Inferior parietal cortex (tissue), 1 donor: ENCODE results near the gene SERINC3.
"Not testable (repeated sequence)": the region's sequence is repeated elsewhere in the genome, so short reads cannot be mapped to it uniquely, and the experiment has no call there.

ENCODE experiments used
- DNase-seq: peaks from one replicate; pipeline ENCODE4 v3.0.0-alpha.2; 2016; ENCODE audit errors: extremely low spot score

SERINC3 gene

DNA sequence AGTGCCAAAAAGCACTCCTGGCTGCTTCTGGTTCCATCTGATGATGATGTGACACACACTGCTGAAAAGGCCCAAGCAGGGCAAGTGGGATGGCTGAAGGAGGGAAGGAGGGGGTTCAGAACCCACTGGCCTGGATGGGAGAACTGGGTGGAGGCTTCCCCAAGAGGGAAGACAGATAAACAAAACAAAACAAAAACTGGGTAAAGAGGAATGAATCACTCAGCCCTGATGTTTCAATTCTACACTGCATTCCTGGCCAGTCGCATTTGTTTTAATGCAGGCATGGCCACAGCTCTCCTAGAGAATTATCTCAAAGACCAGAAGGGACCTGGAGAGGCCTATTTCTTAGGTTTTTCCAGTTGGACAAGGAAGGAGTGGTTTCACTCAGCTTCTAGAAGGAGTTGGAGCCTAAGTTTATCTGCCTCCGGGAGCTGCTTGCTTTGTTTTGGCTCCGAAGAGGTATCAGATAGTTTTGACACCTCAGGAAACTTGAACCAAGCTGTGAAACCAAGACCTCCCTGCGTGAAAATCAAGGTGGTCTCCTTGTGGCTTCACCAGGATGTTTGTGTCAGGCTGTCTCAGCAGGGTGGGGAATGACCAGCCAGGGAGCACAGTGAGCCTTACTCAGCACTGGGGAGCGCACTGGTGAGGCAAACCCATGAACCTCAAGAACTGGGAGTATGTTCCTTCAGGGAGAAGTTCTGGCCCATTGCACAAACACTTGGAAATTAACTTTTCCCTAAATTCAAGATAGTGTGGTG, 30.1 kb downstream of the SERINC3 start:
- DNase-seq: no peak

DNA sequence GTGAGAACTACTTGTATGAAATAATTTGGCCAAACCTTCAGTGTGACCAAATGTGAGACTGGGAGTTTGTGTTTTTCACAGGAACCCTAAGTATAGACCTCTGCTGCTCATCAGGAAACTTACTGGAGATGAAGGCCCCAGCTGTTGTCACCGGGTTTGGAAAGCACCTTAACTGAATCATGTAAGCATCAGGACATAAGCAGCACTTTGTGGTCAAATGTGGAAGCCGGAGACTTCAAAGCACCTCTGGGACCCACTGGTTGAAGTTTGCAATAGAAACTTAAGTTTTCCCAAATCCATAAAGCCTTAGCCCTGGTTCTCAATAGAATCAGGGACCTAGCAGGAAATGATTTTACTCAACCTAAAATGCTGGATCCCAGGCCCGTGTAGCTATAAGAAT, 31.9 kb downstream of the SERINC3 start:
- no peak for DNase-seq

DNA sequence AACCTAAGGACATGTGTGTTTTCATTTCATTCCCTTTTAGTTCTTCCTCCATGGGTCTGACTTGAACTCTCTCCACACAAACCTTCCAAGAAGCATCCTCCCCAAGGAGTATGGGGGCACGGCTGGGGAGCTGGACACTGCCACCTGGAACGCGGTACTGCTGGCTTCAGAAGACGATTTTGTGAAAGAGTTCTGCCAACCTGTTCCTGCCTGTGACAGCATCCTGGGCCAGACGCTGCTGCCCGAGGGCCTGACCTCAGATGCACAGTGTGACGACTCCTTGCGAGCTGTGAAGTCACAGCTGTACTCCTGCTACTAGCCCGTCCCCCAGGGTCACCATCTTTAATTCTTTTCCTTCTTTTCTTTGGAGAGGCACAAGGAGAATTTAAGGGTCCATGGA, 32.6 kb downstream of the SERINC3 start:
- no peak for DNase-seq

DNA sequence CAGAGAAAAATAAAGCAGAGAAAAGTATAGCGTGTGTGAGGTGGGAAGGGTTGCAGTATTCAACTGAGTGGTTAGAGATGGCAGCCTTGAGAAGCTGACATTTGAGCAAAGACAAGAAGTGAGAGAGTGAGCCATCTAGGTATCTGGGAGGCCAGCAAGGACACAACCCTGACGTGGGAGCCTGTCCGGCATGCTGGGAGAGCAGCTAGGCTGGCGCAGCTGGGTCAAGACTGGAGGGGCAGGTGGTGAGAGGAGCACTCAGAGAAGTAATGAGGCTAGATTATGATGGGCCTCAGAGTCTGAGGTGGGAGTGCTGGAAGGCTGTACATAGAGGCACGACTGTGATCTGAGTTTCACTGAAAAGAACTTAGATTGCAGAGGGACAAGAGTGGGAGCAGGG, 33.3 kb downstream of the SERINC3 start:
- no peak for DNase-seq

DNA sequence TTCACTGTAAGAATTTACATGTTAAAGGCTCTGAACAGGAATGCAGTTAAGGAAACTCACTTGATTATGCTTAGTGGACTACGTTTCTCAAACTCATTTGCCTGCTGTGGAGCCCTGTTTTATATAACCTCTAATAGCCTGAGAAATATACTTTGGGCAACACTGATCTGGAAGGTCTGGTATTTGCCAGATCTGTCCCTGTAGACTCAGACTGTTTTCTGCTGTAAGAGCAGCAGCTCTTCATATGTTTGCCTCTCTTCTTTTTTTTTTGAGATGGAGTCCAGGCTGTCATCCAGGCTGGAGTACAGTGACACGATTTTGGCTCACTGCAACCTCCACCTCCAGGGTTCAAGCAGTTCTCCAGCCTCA, 36.1 kb downstream of the SERINC3 start:
- no peak for DNase-seq

DNA sequence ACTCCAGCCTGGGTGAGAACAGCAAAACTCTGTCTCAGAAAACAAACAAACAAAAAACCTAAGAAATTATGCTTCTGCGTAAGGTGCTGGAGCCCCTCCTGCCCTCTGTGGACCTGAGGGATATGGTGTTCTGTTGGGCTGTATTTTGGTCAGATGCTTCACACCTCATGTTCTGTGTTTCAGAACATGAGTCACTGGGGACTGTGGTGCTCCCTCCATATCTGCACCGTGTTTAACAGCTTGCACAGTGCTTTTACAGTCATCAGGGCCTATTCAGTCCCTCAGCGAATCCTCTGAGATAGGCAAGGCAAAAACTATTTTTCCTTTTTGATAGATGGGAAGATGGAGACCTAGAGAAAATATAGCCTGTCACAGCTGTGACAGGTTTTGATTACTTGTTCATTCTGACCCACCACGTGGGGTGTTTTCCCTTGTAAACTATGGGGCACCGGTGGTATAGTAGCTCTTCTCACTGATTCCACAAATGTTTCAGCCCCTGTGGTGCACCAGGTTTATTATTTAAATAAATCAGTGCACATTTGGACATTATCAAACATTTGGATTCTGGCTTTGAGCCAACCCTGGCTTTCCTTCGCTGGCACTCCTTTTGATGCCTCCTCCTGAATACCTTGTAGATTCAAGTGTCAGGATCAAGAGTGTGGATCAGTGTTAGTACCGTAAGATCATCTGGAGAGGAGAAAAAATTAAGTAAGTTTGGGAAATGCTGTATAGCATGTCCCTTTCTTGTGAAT, 36.6 kb downstream of the SERINC3 start:
- DNase-seq: no peak

DNA sequence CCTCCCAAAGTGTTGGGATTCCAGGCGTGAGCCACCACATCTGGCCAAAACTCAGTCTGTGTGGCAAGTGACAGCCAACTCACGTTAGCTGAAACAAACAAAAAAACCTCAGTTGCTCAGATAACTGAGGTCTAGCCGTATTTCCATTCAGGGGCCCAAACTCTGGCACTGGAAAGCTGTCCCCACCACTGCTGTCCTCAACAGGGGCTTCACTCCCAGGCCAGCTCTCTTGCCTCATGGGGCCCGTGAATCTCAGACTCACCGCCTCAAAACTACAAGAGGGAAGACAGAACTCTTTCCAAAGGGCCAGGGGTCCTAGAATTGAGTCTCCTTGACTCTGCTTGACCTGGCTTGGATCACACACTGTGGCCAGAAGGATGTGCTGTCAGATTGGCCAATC, 38.8 kb downstream of the SERINC3 start:
- DNase-seq: no peak

DNA sequence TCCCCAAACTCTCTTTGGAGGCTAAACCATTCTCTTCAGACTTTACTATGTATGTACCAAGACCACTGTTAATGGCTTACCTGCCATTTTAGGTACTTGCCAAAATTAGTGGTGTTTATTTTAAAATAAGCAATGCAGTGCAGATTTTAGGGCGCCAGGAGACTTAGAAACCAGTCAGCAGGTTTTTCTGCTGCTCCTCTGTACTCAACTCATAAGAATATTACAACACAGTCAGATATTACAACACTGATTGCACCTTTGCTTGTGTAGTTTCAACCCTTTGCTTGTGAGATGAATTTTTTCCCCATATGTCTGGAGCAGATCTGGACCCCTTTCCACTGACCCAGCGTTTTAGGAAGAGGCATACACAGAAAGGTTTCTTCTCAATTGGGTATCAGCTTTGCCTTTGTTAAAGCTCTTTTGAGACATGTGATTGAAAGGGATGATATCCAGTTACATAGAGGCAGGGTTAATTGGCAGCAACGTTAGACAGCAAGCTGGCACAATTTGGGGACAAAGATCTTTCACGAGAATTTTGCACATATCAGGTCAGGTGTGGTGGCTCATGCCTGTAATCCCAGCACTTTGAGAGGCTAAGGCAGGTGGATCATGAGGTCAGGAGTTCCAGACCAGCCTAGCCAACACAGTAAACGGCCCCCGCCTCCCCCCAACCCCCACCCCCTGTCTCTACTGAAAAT, 40.0 kb downstream of the SERINC3 start:
- no peak for DNase-seq

DNA sequence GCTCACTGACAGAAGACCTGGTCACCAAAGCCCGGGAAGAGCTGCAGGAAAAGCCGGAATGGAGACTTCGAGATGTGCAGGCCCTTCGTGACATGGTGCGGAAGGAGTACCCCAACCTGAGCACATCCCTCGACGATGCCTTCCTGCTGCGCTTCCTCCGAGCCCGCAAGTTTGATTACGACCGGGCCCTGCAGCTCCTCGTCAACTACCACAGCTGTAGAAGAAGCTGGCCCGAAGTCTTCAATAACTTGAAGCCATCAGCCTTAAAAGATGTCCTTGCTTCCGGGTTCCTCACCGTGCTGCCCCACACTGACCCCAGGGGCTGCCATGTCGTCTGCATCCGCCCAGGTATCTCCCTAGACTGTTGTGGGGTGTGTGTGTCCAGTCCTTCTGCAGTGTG, 41.8 kb downstream of the SERINC3 start:
- no peak for DNase-seq

DNA sequence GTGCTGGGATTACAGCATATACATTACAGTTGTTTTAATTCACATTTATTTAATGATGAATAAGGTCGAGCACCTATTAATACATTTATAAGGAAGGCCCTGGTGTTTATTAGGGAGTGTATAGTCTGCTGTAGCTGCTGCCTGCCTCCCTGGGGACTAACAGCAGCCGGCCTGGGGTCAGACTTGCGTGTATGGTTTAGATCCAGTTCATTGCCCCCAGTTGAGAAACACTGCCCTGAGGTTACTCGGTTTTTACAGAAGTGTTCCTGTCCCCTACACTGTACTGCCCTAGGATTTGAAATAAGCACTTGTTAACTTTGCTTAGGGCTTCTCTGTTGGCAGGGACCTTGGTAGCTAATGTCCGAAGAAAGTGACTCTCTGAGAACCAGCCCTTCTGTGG, 42.2 kb downstream of the SERINC3 start:
- no peak for DNase-seq

DNA sequence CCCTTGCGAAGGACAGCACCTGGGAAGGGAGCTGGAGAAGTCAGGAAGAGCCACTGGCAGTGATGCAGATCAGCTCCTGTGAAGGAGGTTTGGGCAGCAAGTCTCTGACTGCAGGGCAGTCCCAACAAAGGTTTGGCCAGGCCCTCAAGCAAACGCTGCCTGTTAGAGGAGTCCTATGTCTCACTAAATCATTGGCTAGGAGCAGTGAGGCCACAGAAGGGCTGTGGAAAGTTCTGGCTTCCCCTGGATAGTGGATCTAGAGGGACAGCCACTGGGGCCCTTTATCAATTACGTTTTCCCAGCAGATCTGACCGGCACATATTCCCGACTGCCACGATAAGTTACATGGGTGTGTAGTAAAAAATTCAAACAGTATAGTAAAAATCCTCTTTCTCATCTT, 43.7 kb downstream of the SERINC3 start:
- DNase-seq: no peak

DNA sequence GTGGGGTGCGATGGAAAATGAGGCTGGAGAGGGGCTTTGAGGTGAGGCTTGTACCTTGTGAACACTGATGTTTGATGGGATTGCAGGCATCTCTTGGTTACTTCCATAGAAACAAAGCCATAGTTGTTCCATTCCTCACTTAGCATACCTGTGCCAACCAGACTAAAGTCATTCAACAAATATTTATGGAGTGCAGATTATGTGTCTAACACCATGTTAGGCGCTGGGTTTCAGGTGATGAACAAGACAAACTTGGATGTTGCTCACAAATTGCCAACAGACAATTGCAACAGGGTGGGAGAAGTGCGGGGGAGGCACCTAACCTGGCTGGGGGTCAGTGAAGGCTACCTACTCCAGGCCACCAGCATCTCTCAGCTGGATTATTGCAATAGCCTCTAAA, 44.7 kb downstream of the SERINC3 start:
- no peak for DNase-seq

DNA sequence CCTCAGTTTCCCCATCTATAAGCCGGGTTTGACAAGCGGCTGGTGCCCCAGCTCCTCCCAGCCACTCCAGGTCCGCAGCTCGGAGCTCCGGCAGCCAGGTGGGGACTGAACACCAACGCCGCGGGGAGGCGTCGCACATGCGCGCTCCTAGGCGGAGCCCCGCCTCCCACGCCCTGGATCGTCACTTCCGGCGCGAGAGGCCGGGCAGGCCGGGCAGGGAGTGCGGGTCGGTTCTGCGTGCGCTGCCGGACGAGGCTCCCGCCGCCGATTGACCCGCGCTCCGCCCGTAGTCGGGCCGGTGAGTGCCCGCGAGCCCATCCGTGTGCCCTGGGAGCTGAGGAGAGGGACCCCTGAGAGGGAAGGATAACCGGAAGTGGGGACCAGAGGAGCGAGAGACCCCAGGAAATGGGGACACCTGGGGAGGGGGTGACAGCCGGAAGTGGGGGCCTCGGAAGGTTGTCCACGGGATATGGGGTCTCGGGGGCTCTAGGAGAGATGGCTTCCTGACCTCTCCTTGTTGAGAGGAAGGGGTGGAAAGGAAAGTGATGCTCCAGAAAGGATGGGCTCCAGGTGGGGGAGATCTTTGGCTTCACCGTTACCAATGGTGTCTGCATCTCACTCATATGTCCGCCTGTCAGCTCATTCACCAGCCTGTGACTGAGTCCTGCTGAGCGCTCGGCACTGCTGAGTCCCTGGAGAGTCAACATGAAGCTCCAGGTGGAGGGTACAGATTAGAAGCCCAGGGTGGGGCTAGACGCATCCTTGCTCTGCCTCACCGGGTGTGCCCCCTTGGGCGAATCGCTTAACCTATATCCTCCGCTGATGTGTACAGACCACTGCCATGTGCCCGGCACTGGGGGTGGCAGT, 45.9 kb downstream of the SERINC3 start, which contains the start of gene TTPAL:
Gene TTPAL (plus strand): TSS at position 181 of the 867 bp plus-strand sequence. CDS start 4,126 bp downstream, outside the sequence.
- peak; percentile 90 for DNase-seq

DNA sequence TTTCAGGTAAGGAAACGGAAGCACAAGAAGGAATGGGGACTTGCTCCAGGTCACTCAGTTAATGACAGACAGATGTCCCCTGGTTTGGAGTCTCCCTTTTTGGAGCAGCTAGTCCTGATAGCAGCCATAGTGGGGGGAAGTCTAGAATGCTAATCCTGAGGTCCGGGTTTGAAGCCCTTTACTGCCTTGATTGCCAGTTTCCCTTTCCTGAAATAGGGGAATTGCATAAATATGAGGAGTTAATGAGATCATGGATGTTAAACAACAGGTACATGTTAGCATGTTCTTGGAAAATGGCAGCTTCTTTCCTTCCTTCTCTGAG, 46.5 kb downstream of the SERINC3 start:
- no peak for DNase-seq

DNA sequence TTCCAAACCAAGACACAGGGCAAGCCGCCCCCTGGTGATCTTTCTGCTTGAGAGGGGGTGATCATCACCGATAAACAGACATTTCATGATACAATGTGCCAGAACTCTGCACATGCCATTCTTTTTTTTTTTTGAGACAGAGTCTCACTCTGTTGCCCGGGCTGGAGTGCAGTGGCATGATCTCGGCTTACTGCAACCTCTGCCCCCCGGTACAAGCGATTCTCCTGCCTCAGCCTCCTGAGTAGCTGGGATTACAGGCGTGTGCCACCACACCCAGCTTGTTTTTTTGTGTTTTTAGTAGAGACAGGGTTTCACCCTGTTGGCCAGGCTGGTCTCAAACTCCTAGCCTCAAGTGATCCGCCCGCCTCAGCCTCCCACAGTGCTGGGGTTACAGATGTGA, 49.6 kb downstream of the SERINC3 start:
- not testable (repeated sequence) for DNase-seq

DNA sequence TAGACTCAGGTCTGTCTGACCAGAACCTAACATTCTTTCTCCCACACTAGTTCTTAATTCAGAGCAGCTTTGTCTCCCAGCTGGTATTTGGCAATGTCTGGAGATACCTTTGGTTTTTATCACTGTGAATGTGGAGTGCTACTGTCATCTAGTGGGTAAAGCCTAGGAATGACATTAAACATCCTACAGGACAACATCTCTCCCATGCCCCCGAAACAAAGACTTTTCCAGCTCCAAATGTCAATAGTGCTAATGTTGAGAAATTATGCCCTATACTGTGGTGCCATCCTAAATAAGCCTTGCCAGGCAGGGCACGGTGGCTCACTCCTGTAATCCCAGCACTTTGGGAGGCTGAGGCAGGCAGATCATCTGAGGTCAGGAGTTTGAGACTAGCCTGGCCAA, 50.4 kb downstream of the SERINC3 start:
- peak; percentile 42 for DNase-seq

DNA sequence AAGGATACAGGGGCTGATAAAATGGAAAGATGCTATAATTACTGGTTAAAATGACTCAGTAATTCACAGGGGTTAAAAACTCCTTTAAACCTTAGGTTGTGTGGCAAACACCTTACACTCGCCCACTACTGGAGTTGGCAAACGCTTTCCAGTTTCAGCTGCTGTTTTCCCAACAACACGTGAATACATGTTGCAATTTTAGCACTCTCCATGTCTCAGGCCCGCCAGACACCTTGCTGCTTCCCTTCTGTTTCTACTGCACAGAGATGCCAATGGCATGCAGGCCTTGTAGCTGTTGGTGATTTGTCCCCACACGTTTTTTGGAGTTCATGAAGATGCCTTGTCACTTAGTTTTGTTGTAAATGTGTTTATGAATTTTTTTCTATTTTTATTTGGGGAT, 51.5 kb downstream of the SERINC3 start:
- DNase-seq: no peak

DNA sequence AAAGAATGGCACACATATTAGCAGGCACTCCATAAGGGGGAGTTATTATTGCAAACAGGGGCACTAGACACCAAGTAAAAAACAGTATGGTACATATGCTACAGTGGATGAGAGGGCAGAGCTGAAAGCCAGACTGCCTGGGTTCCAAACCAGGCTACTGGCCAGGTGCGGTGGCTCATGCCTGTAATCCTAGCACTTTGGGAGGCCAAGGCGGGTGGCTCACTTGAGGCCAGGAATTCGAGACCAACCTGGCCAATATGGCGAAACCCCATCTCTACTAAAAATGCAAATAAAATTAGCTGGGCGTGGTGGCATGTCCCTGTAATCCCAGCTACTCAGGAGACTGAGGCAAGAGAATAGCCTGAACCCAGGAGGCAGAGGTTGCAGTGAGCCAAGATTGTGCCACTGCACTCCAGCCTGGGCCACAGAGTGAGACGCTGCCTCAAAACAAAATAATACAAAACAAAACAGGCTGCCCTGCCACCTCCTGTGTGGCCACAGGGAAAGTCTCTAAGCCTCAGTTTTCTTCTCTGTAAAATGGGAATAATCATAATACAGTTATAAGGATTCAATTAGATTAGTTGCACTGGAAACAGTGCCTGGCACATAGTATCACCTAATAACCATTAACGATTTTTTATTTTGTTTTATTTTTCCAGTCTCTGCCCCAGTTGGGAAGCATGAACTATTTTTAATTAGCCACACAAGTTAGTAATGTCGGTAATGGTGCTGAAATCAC, 53.7 kb downstream of the SERINC3 start:
- no peak for DNase-seq

DNA sequence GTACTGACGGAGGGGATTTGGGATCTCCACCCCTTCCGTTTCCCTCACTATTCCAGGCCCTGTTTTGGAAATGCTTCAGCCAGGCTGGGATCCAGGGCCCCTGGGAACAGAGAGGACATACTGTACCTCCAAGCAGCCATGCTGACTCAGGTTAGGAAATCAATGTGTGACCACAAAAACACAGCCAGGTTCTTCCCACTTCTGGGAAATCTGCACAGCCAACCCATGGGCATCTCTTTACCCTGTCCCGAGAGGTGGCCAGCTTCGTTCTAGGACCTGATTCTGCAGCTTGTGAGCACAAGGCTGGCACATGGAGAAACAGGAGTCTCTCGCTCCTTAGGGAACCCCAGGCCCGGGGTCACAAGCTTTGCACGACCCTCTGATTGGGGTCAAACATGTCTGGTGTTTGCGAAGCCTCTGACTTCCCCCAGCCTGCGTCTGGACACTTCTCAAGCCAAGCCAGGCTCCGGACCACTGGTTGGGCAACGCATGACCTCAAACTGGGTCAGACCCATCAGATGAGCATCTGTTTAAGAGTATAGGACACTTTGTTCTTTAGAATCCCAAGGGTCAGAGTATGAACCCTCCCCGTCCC, 54.5 kb downstream of the SERINC3 start:
- DNase-seq: no peak

DNA sequence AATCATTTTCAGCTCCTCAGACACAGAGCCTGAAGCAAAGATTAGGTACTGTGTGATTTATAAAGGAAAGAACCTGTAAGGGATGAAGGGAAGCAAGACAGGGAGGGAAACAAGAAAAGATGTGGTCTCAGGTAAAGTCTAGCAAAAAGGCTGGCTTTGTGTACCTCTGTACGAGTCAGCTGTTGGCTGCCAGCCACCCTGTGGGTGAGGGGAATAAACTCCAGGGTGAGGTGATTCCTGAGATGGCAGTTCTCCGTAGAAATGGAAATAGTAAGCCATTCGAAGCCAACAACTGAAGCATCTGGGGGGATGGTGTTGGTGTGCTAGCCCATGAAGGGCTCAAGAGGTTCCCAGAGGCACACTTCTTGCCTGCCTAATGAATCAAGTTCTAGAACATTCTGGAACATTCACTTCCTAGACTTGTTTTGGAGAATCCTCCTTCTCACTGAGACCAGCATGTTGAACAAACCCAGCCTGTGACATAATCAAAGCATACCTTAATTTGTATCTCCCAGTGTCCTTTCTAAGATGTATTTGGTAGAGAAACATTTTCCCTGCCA, 56.8 kb downstream of the SERINC3 start:
- DNase-seq: no peak
